OCI-M2 (cell line): ENCODE measurements around the gene TCEANC.
"Not testable (repeated sequence)": the region's sequence is repeated elsewhere in the genome, so short reads cannot be mapped to it uniquely, and the experiment has no call there.

Experiments
- DNase-seq: peaks from one replicate; lab custom pipeline; 2025; ENCODE audit not compliant: unreplicated experiment; lab: John Stamatoyannopoulos, UW

Gene TCEANC

GRCh38 chrX:13655674-13656073, 2.7 kb downstream of the TCEANC start:
- DNase-seq = no peak

- no peak for DNase-seq
Observed at GRCh38 chrX:13658602-13659001, 5.7 kb downstream of the TCEANC start.

- no peak for DNase-seq
Observed at GRCh38 chrX:13659063-13659462, 6.1 kb downstream of the TCEANC start.

- no peak for DNase-seq
Observed at GRCh38 chrX:13661735-13662288, 8.9 kb downstream of the TCEANC start.

- no peak for DNase-seq
Observed at GRCh38 chrX:13662355-13662791, 9.4 kb downstream of the TCEANC start.

- no peak for DNase-seq
Observed at GRCh38 chrX:13664020-13664419, 11.1 kb downstream of the TCEANC start.

GRCh38 chrX:13666836-13667235, 13.9 kb downstream of the TCEANC start:
- no peak for DNase-seq

- no peak for DNase-seq
Observed at GRCh38 chrX:13667919-13668318, 15.0 kb downstream of the TCEANC start.

- no peak for DNase-seq
Observed at GRCh38 chrX:13669246-13669737, 16.4 kb downstream of the TCEANC start.

- not testable (repeated sequence) for DNase-seq
Observed at GRCh38 chrX:13669755-13670154, 16.8 kb downstream of the TCEANC start.

- no peak for DNase-seq
Observed at GRCh38 chrX:13670197-13670596, 17.3 kb downstream of the TCEANC start.

GRCh38 chrX:13673016-13673415, 20.1 kb downstream of the TCEANC start:
- no peak for DNase-seq

GRCh38 chrX:13676885-13677284, 23.9 kb downstream of the TCEANC start:
- no peak for DNase-seq

- not testable (repeated sequence) for DNase-seq
Observed at GRCh38 chrX:13679700-13680099, 26.8 kb downstream of the TCEANC start.

GRCh38 chrX:13681595-13681994, 28.7 kb downstream of the TCEANC start:
- DNase-seq = no peak

- no peak for DNase-seq
Observed at GRCh38 chrX:13684361-13684760, 31.4 kb downstream of the TCEANC start.

GRCh38 chrX:13685126-13685763, 32.3 kb downstream of the TCEANC start:
- DNase-seq = no peak

- no peak for DNase-seq
Observed at GRCh38 chrX:13687203-13687602, 34.3 kb downstream of the TCEANC start.

- DNase-seq = no peak
Observed at GRCh38 chrX:13688384-13688957, 35.5 kb downstream of the TCEANC start.

- DNase-seq = no peak
Observed at GRCh38 chrX:13688958-13689740, 36.2 kb downstream of the TCEANC start, which contains the start of gene RAB9A. RAB9A (plus strand) TSS chrX:13689128; CDS start chrX:13708747, 19,619 bp downstream.

GRCh38 chrX:13689741-13690211, 36.8 kb downstream of the TCEANC start:
- DNase-seq = no peak
